Fibroblast of villous mesenchyme (primary cell): ENCODE measurements around the gene SEMA7A. TPM values are rescaled to one million over a fixed set of nuclear protein-coding genes. Genes with fewer than 3 reads are reported as not detected.

Experiments
- DNase-seq: peaks from one replicate; pipeline ENCODE4 v3.0.0-alpha.2; 2010; ENCODE audit warnings: low read depth
- H3K4me3 ChIP-seq: 2 replicates; pipeline ENCODE4 v1.5.1; 2011; ENCODE audit warnings: low read depth, mild to moderate bottlenecking, low read length
- total RNA-seq: library from RNA; depleted of rRNA; stranded (reverse); fragments of >200 nt; gene quantifications from 2 replicates; pipeline ENCODE4 v1.2.3, GENCODE V29; 2012
- TF ChIP-seq, protein P1 (sequence below): IDR thresholded peaks from 2 replicates; pipeline ENCODE4 v1.5.1; 2012; ENCODE audit warnings: low read depth, mild to moderate bottlenecking, low read length; ENCODE audit not compliant: insufficient read depth

SEMA7A gene
- total RNA-seq, 1 donor: 24.6 TPM

DNA sequence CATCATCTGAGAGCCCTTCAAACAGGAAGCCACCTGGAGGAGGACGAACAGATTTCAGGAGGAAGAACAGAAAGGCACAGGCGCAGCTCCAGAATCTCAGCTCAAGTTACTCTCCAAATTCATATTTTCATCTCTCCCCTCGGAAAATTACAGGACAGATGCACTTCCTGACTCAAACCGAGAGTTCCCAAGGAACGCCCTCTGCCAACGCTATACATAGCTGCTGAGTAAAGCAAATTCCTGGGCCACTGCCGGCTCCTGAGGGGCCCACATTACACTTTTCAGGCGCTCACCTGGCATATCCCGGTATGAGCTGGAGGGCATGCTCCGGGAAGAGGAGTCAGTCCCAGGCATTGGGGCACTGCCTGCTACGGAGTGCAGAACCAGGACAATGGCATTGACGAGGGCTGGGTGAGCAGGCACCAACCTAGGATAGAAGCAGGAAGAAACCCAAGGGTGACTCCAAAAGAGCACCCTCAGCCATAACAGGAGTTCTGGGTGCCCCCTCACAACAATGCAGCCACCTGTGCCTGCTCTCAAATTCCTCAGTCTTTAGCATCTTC, 16.0 kb upstream of the SEMA7A start:
- no peak for DNase-seq
- TF ChIP-seq, protein P1, sequence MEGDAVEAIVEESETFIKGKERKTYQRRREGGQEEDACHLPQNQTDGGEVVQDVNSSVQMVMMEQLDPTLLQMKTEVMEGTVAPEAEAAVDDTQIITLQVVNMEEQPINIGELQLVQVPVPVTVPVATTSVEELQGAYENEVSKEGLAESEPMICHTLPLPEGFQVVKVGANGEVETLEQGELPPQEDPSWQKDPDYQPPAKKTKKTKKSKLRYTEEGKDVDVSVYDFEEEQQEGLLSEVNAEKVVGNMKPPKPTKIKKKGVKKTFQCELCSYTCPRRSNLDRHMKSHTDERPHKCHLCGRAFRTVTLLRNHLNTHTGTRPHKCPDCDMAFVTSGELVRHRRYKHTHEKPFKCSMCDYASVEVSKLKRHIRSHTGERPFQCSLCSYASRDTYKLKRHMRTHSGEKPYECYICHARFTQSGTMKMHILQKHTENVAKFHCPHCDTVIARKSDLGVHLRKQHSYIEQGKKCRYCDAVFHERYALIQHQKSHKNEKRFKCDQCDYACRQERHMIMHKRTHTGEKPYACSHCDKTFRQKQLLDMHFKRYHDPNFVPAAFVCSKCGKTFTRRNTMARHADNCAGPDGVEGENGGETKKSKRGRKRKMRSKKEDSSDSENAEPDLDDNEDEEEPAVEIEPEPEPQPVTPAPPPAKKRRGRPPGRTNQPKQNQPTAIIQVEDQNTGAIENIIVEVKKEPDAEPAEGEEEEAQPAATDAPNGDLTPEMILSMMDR: no peak
- no peak overlapping the region for H3K4me3 ChIP-seq

DNA sequence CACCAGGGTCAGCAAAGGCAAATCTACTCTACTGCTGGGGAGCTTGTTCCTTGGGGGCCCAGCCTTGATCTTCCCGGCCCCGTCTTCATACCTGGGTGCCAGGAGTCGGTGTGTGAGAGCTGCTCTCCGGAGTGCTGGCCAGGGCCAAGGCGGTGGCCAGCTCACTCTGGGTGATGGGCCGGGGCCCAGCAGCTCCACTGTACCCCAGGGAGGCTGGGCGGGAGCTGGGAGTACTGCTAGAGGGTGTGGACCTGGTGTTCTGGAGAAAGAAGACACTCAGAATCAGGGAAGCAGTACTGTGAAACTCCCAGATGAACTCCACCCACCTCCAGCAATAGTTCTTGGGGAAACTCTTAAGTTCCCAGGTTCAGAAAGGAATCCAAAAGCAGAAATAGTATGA, 15.3 kb upstream of the SEMA7A start:
- DNase-seq: no peak
- TF ChIP-seq, protein P1: no peak
- H3K4me3 ChIP-seq: no peak overlapping the region

DNA sequence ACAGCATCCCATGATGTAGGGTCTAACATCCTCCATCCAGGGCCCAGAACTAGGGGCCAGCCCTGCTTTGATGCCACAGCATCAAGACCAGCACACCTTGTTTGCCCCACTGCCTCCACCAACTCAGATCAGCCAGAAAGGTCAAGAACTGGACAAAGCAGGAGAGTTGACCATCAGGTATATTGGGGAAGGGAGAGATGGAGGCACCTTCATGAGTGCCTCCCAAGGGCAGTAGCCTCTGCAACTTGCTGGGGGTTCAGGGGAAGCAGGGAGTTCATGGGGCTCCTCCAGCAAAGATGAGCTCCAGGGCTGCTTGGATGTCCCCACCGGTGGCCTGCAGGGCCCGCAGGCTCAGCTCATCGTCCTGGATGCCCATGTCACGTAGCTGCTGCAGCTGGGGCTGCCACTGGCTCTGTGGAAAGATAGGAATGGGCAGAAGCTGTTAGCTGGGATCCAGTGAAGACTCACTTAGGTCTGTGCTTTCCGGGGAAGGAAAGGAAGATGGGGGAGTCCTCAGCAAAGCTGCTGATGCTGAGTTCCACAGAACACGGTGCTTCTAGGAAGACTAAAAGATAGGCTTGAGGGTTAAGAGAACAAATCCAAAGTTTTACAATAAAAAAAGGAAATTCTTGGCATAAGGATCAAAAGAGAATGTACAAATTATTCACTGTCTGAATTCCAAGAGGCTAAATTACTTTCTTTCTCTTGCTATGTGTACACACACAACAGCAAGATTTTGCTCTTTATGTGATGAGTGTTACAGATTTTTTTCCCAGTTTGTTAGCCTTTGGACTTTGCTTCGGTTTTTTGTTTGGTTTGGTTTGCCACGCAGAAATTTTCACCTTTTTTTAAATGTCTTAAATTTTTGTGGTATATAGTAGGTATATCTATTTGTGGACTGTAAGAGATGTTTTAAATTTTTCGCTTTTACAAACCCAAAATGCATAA, 12.3 kb upstream of the SEMA7A start:
- no peak overlapping the region for H3K4me3 ChIP-seq
- TF ChIP-seq, protein P1: no peak
- DNase-seq: no peak

DNA sequence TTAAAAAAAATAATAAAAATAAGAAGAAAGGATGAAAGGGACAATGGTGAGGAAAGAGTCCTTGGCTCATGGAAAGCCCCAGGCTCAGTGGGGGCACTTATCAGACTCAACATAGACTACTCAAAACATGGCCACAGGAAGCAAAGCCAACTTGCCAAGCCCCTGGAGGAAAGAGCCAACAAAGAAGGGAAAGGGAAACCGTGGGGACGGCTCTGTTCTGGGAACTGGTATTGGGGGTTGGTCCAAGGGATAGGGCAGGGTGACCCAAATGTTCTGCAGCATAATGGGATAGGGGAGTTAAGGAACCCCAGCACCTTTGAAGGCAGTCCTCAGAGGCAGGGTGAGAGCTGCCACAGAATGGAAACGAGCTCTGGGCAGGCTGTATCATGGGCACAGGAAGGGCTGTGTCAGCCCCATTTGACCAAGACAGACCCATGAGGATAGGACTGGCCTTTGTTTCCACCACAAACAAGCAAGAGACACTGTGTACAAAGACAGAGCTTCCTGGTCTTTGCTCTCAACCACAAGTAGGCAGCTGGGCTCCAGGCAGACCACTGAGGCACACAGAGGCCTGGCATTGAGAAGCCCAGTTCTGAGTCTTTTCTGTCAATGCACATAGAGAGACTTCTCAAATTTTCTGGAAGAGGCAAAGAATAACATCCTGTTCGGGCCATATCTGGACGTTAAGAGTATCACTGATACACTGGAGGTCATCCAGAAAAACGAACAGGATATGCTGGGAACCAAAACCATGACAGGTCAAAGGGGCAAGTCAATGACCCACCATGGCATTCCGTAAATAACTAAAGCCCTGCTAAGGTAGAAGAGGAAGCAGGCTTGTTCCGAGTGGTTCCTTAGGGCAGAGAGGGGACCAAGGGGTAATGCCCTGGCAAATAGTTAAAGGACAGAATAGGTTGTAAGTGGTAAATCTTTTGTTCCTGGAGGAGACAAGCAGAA, 10.6 kb upstream of the SEMA7A start:
- DNase-seq: no peak
- H3K4me3 ChIP-seq: no peak overlapping the region
- TF ChIP-seq, protein P1: no peak

DNA sequence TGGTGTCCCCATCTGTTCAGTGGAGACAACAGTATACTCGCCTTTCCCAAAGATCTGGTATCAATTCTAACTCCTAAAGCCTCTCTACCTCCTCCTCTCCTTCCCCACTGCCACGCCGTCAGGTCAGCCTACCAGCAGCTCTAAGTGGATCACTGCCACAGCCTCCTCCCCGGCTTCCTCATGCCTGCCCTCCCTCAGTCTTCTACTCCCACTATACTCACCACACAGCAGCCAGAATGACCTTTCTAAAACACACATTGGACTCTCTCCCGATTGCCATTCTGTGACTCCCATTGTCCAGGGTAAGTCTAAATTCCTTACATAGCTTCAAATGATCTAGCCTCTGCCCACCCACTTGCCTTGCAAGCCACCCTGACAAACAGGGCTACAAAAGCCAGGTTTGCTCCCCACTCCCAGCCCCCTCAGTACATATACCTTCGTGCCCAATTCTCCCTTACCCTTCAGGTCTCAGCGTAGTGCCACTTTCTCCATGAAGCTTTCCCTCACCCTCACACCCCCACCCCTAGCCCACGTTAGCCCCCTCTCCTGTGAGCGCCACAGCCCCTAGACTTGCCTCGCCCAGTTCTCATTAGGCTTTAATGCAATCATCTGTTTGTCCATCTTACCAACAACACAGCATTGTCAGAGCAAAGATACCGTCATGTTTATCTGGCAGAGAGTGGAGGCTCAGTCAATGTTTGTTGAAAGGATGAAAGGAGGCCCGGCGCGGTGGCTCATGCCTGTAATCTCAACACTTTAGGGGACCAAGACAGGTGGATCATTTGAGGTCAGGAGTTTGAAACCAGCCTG, 9.5 kb upstream of the SEMA7A start:
- no peak overlapping the region for H3K4me3 ChIP-seq
- TF ChIP-seq, protein P1: no peak
- no peak for DNase-seq

DNA sequence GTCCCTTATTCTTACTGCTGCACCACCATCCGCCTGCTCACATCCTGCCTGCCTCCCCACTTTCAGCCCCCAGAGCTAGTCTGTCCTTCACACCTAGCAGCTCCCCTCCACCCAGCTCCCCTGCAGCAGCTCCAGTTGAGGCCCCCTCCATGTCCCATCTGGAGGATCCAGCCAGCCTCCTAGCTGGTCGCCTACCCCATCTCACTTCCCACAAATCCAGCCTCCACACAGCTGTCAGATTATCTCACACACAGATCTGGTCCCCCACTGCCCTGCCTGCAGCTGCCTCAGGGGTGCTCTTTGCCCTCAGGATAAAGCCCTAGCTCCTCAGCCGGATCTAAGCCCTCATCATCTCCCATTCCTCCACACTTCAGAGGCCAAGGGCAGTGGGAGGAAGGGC, 8.8 kb upstream of the SEMA7A start:
- no peak for DNase-seq
- H3K4me3 ChIP-seq: no peak overlapping the region
- TF ChIP-seq, protein P1: no peak
